Skeletal muscle tissue (tissue), 4 donors: ENCODE data around the gene ACADM. TPM values are rescaled to one million over a fixed set of nuclear protein-coding genes. Genes with fewer than 3 reads are reported as not detected.
"Not testable (repeated sequence)": the region's sequence is repeated elsewhere in the genome, so short reads cannot be mapped to it uniquely, and the experiment has no call there.

Experiments used
- H3K27ac ChIP-seq: one replicate; pipeline ENCODE4 v1.7.0; 2013; ENCODE audit warnings: mild to moderate bottlenecking, low read depth, low read length, inconsistent platforms
- H3K27me3 ChIP-seq, 3 donors: one replicate each; pipeline ENCODE4 v1.7.0; 2013; ENCODE audit warnings: low read length in 3 of 3; ENCODE audit not compliant: control insufficient read depth in 3 of 3, insufficient read depth in 3 of 3
- H3K36me3 ChIP-seq, 3 donors: one replicate each; pipeline ENCODE4 v1.7.0; 2013; ENCODE audit warnings: low read length in 3 of 3; ENCODE audit not compliant: control insufficient read depth in 3 of 3, insufficient read depth in 3 of 3
- H3K4me1 ChIP-seq, 3 donors: one replicate each; pipeline ENCODE4 v1.7.0; 2013; ENCODE audit warnings: low read length in 3 of 3, mild to moderate bottlenecking in 3 of 3; ENCODE audit not compliant: control insufficient read depth in 3 of 3, insufficient read depth in 3 of 3
- H3K4me3 ChIP-seq, 3 donors: one replicate each; pipeline ENCODE4 v1.7.0; 2013; ENCODE audit warnings: low read length in 3 of 3
- H3K9ac ChIP-seq, 3 donors: one replicate each; pipeline ENCODE4 v1.7.0; 2013; ENCODE audit warnings: low read length in 3 of 3, mild to moderate bottlenecking in 3 of 3, moderate library complexity in 2 of 3, low read depth in 1 of 3
- H3K9me3 ChIP-seq, 3 donors: one replicate each; pipeline ENCODE4 v1.7.0; 2013; ENCODE audit warnings: low read length in 3 of 3; ENCODE audit not compliant: control insufficient read depth in 3 of 3
- total RNA-seq: library from RNA; depleted of rRNA; stranded (reverse); fragments of >200 nt; gene quantifications from one replicate; pipeline ENCODE4 v1.2.3, GENCODE V29; 2014
- donor health status: Osteomylitis.

ACADM gene
- total RNA-seq, result 53.8 TPM

GRCh38 chr1:75724472-75725022 lies at the start of gene ACADM:
ACADM (plus strand) TSS chr1:75724709; CDS start chr1:75724788, 79 bp downstream.
- H3K27ac ChIP-seq, result peak within 1 kb of the TSS; percentile 84
- H3K9ac ChIP-seq, result peak within 1 kb of the TSS; percentile 90 to 98 (median 95)
- peaks cover 10 to 18% (median 13%) of the 10 kb centered on the region in 3 donors for H3K4me1 ChIP-seq
- no peaks in the 10 kb centered on the region for H3K9me3 ChIP-seq
- H3K4me3 ChIP-seq, result peak within 1 kb of the TSS; percentile 86 to 95 (median 94)
- H3K27me3 ChIP-seq, result no peaks in the 10 kb centered on the region
- no peaks in the 10 kb centered on the region for H3K36me3 ChIP-seq

GRCh38 chr1:75677443-75677842 lies 47.1 kb upstream of the ACADM start:
- H3K9me3 ChIP-seq, result no peaks in the 10 kb centered on the region
- H3K4me1 ChIP-seq, result no peaks in the 10 kb centered on the region
- no peak overlapping the region for H3K4me3 ChIP-seq
- H3K27me3 ChIP-seq, result no peaks in the 10 kb centered on the region
- no peak overlapping the region for H3K9ac ChIP-seq
- H3K27ac ChIP-seq, result no peak overlapping the region
- no peaks in the 10 kb centered on the region for H3K36me3 ChIP-seq

GRCh38 chr1:75677964-75678363 lies 46.5 kb upstream of the ACADM start:
- not testable (repeated sequence) for H3K9ac ChIP-seq, H3K36me3 ChIP-seq, H3K4me3 ChIP-seq, H3K9me3 ChIP-seq, H3K4me1 ChIP-seq, H3K27me3 ChIP-seq, H3K27ac ChIP-seq

GRCh38 chr1:75690547-75690946 lies 34.0 kb upstream of the ACADM start:
- no peak overlapping the region for H3K4me3 ChIP-seq
- no peaks in the 10 kb centered on the region for H3K9me3 ChIP-seq
- no peak overlapping the region for H3K27ac ChIP-seq
- no peak overlapping the region for H3K9ac ChIP-seq
- no peaks in the 10 kb centered on the region for H3K4me1 ChIP-seq
- H3K36me3 ChIP-seq, result no peaks in the 10 kb centered on the region
- H3K27me3 ChIP-seq, result no peaks in the 10 kb centered on the region

GRCh38 chr1:75693551-75693950 lies 31.0 kb upstream of the ACADM start:
- no peak overlapping the region for H3K9ac ChIP-seq
- no peak overlapping the region for H3K27ac ChIP-seq
- H3K4me1 ChIP-seq, result no peaks in the 10 kb centered on the region
- no peaks in the 10 kb centered on the region for H3K9me3 ChIP-seq
- no peaks in the 10 kb centered on the region for H3K27me3 ChIP-seq
- H3K4me3 ChIP-seq, result no peak overlapping the region
- no peaks in the 10 kb centered on the region for H3K36me3 ChIP-seq

GRCh38 chr1:75696000-75696399 lies 28.5 kb upstream of the ACADM start:
- Histone ChIP-seq H3K4me1 (no peaks in the 10 kb centered on the region), H3K9ac (no peak overlapping the region), H3K36me3 (no peaks in the 10 kb centered on the region), H3K27ac (no peak overlapping the region), H3K4me3 (no peak overlapping the region), H3K9me3 (no peaks in the 10 kb centered on the region), H3K27me3 (no peaks in the 10 kb centered on the region)

- Histone ChIP-seq H3K27me3 (no peaks in the 10 kb centered on the region), H3K9me3 (no peaks in the 10 kb centered on the region), H3K4me3 (no peak overlapping the region), H3K4me1 (peaks cover 0 to 4% (median 0%) of the 10 kb centered on the region in 3 donors), H3K9ac (no peak overlapping the region), H3K36me3 (no peaks in the 10 kb centered on the region), H3K27ac (no peak overlapping the region)
Observed at GRCh38 chr1:75707191-75707590, 17.3 kb upstream of the ACADM start.

- Histone ChIP-seq H3K27ac (no peak overlapping the region), H3K4me1 (peaks cover 0 to 8% (median 2%) of the 10 kb centered on the region in 3 donors), H3K36me3 (no peaks in the 10 kb centered on the region), H3K9me3 (no peaks in the 10 kb centered on the region), H3K4me3 (no peak overlapping the region), H3K9ac (no peak overlapping the region), H3K27me3 (no peaks in the 10 kb centered on the region)
Observed at GRCh38 chr1:75708910-75709309, 15.6 kb upstream of the ACADM start.

GRCh38 chr1:75710832-75711231 lies 13.7 kb upstream of the ACADM start:
- H3K4me3 ChIP-seq, result no peak overlapping the region
- peaks cover 0 to 8% (median 2%) of the 10 kb centered on the region in 3 donors for H3K4me1 ChIP-seq
- H3K9me3 ChIP-seq, result no peaks in the 10 kb centered on the region
- no peaks in the 10 kb centered on the region for H3K36me3 ChIP-seq
- peak overlapping the region; percentile 28 for H3K27ac ChIP-seq
- no peak overlapping the region for H3K9ac ChIP-seq
- H3K27me3 ChIP-seq, result no peaks in the 10 kb centered on the region

GRCh38 chr1:75711846-75712245 lies 12.7 kb upstream of the ACADM start:
- Histone ChIP-seq H3K27ac (peak overlapping the region; percentile 50), H3K36me3 (no peaks in the 10 kb centered on the region), H3K4me1 (peaks cover 0 to 8% (median 2%) of the 10 kb centered on the region in 3 donors), H3K27me3 (no peaks in the 10 kb centered on the region), H3K4me3 (no peak overlapping the region), H3K9ac (no peak overlapping the region), H3K9me3 (no peaks in the 10 kb centered on the region)
